ENCODE data around the gene RPEL1.
"Not testable (repeated sequence)": the region's sequence is repeated elsewhere in the genome, so short reads cannot be mapped to it uniquely, and the experiment has no call there.

Gene RPEL1

GRCh38 chr10:103202319-103202718 is 43.4 kb upstream of the RPEL1 start:
- no peak for TF ChIP-seq CTCF (IDR thresholded peaks at IDR 0.05)
- Histone ChIP-seq H3K27me3 (no peaks in the 10 kb centered on the region), H3K36me3 (no peaks in the 10 kb centered on the region), H3K4me1 (ENCODE audit: control insufficient read depth in 1 of 2, insufficient read depth in 1 of 2, low read depth in 1 of 2, low read length in 1 of 2) (peaks cover 66 to 68% of the 10 kb centered on the region in 2 experiments), H3K4me3 (ENCODE audit: low read depth in 1 of 2, low read length in 1 of 2) (peak overlapping the region; percentile 44 to 49), H3K27ac (peak overlapping the region; percentile 93), H3K9me3 (no peaks in the 10 kb centered on the region)

GRCh38 chr10:103203466-103203865 is 42.2 kb upstream of the RPEL1 start:
- Histone ChIP-seq H3K27ac (peak overlapping the region; percentile 93), H3K4me1 (ENCODE audit: control insufficient read depth in 1 of 2, insufficient read depth in 1 of 2, low read depth in 1 of 2, low read length in 1 of 2) (peaks cover 54 to 56% of the 10 kb centered on the region in 2 experiments), H3K27me3 (no peaks in the 10 kb centered on the region), H3K36me3 (no peaks in the 10 kb centered on the region), H3K4me3 (ENCODE audit: low read depth in 1 of 2, low read length in 1 of 2) (no peak overlapping the region), H3K9me3 (no peaks in the 10 kb centered on the region)
- TF ChIP-seq CTCF (IDR thresholded peaks at IDR 0.05): no peak

GRCh38 chr10:103204353-103205255 is 41.1 kb upstream of the RPEL1 start:
- H3K27ac ChIP-seq: no peak overlapping the region
- H3K36me3 ChIP-seq: no peaks in the 10 kb centered on the region
- no peaks in the 10 kb centered on the region for H3K27me3 ChIP-seq
- no peak for TF ChIP-seq CTCF (IDR thresholded peaks at IDR 0.05)
- no peaks in the 10 kb centered on the region for H3K9me3 ChIP-seq
- peaks cover 43 to 45% of the 10 kb centered on the region in 2 experiments for H3K4me1 ChIP-seq (ENCODE audit: control insufficient read depth in 1 of 2, insufficient read depth in 1 of 2, low read depth in 1 of 2, low read length in 1 of 2)
- H3K4me3 ChIP-seq (ENCODE audit: low read depth in 1 of 2, low read length in 1 of 2): no peak overlapping the region

- not testable (repeated sequence) for H3K27me3 ChIP-seq; H3K36me3 ChIP-seq; H3K4me3 ChIP-seq (ENCODE audit: low read depth in 1 of 2, low read length in 1 of 2); H3K27ac ChIP-seq; H3K9me3 ChIP-seq
- peaks cover 35 to 37% of the 10 kb centered on the region in 2 experiments for H3K4me1 ChIP-seq (ENCODE audit: control insufficient read depth in 1 of 2, insufficient read depth in 1 of 2, low read depth in 1 of 2, low read length in 1 of 2)
These were observed 40.3 kb upstream of the RPEL1 start for GRCh38 chr10:103205401-103205800.

GRCh38 chr10:103206715-103207114 is 39.0 kb upstream of the RPEL1 start:
- not testable (repeated sequence) for H3K27me3 ChIP-seq; H3K9me3 ChIP-seq; H3K27ac ChIP-seq; H3K36me3 ChIP-seq; H3K4me3 ChIP-seq (ENCODE audit: low read depth in 1 of 2, low read length in 1 of 2)
- peaks cover 22 to 24% of the 10 kb centered on the region in 2 experiments for H3K4me1 ChIP-seq (ENCODE audit: control insufficient read depth in 1 of 2, insufficient read depth in 1 of 2, low read depth in 1 of 2, low read length in 1 of 2)

- no peaks in the 10 kb centered on the region for H3K36me3 ChIP-seq
- no peaks in the 10 kb centered on the region for H3K27me3 ChIP-seq
- H3K27ac ChIP-seq: no peak overlapping the region
- no peaks in the 10 kb centered on the region for H3K9me3 ChIP-seq
- H3K4me3 ChIP-seq (ENCODE audit: low read depth in 1 of 2, low read length in 1 of 2): no peak overlapping the region
- TF ChIP-seq CTCF (IDR thresholded peaks at IDR 0.05): no peak
- H3K4me1 ChIP-seq (ENCODE audit: control insufficient read depth in 1 of 2, insufficient read depth in 1 of 2, low read depth in 1 of 2, low read length in 1 of 2): peaks cover 17 to 20% of the 10 kb centered on the region in 2 experiments
These were observed 38.5 kb upstream of the RPEL1 start for GRCh38 chr10:103207141-103207540.

GRCh38 chr10:103207643-103208042 is 38.0 kb upstream of the RPEL1 start:
- not testable (repeated sequence) for H3K27ac ChIP-seq; H3K9me3 ChIP-seq; H3K36me3 ChIP-seq; H3K27me3 ChIP-seq; H3K4me3 ChIP-seq (ENCODE audit: low read depth in 1 of 2, low read length in 1 of 2)
- H3K4me1 ChIP-seq (ENCODE audit: control insufficient read depth in 1 of 2, insufficient read depth in 1 of 2, low read depth in 1 of 2, low read length in 1 of 2): peaks cover 12 to 15% of the 10 kb centered on the region in 2 experiments

- H3K36me3 ChIP-seq; H3K4me1 ChIP-seq (ENCODE audit: control insufficient read depth in 1 of 2, insufficient read depth in 1 of 2, low read depth in 1 of 2, low read length in 1 of 2); H3K27me3 ChIP-seq; H3K27ac ChIP-seq; H3K9me3 ChIP-seq; H3K4me3 ChIP-seq (ENCODE audit: low read depth in 1 of 2, low read length in 1 of 2): not testable (repeated sequence)
These were observed 35.4 kb upstream of the RPEL1 start for GRCh38 chr10:103210262-103210661.
